NCI-H1694 treated with DMSO at 0.1 percent for 48 hours (cell line): ENCODE measurements around the gene ITGBL1.

Source experiments
- DNase-seq: peaks from one replicate; lab custom pipeline; 2025; lab: John Stamatoyannopoulos, UW

Gene ITGBL1

DNA sequence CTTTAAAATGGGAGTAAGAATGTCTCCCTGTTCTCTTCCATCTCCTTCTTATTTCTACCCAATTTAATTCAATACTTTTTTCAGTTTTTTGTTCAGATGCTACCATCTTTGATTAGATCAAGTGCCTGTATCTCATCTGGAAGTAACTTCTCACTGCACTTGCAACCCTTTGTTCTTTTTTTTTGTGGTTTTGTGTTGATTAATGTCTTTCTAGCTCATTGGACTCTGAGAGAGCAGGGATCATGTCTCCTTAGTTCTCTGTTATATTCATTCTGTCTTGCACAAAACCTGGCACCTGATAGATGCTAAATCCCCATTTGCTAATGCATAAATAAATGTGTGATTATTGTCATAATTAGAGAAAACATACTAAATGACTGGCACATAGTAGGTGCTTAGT, 834 bp upstream of the ITGBL1 start:
- DNase-seq = no peak

- no peak for DNase-seq
Observed at GRCh38 chr13:101453784-101454201, 1.3 kb downstream of the ITGBL1 start.

DNA sequence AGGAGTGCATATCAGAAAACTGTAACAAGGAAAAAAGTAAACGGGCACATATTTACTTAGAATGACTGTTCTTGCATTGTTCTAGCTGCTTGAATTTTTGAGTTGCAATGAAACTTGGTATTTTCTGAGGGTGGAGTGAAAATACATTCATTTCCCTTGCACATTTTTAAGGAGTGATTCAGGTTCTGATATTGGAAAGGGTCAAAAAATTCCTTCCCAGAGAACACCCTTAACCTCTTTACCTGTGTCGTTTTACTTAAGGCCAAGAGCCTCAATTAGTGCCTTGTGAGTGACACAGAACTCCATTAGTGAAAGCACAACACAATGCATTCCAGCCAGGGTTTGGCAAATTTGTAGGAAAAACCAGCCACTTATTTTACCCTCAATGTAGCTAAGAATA, 2.3 kb downstream of the ITGBL1 start:
- DNase-seq = no peak

DNA sequence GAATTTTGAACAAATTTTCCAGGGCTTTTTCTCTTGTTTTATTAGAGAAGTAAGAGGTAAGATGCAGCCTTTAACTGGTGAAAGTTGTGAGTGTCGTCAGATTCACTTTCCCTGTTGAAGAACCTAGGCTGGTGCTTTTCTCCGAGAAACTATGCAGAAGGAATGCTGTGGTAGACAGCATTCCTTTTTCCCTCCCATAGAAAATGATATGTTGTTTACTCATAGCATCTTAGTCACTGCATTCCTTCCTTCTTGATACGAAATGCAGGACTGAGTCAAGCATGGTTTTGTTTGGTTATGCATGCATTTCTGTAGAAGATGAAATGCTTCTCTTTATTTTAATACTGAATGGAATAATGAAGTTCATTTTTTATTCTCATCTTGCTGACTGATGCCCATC, 3.4 kb downstream of the ITGBL1 start:
- no peak for DNase-seq

DNA sequence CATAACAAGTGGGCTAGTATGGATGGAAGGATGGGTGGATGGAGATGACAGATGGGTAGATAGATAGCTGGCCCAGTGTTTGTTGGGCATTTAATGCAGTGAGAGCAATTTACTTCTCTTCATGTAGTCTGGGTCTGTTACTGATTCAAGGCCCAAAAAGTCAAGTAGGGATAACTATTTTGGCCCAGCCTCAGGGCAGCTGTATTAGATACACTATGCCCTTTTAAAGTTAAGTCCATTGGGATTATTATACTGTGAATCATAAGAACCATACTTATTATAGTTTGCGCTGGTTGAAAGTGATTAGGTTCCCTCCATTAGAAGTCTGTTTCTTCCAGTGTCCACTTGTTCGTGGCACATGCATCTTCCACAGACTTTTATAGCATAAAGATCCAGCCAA, 4.7 kb downstream of the ITGBL1 start:
- no peak for DNase-seq

DNA sequence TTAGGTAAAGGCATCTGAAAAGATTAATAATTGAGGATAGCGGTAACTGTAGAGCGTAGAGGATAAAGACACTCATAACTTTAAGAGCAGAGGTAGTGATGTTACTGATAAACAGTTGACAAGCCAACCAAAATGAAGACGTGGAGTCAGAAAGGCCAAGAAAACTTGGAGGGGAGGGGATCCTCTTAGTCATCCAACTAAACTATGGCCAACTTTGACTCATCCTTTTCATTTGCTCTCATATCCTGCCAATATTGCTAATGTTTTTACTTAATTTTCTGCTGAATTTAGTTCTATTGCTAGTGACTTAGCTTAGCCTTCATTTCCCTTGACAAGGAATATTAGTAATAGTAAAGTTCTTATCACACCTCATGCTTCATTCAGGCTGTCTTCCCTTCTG, 13.4 kb downstream of the ITGBL1 start:
- no peak for DNase-seq

DNA sequence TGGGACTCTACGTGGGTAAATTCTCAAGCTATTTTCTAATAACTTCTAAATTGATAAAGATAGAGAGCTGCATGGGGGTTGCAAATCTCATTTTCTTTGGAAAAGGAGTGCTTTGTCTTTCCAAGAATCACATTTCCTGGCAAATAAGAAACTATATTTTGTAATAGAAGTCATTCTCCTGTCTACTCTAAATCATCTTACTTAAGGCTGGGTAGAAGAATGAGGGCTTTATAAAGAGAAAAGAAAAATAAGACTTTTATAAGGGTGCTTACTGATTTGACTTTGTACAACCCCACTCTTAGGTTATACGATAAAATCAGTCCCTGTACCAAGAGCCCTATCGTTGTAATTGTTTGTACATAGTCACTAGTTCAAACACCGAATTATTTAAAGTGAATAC, 14.9 kb downstream of the ITGBL1 start:
- DNase-seq = no peak

GRCh38 chr13:101473458-101473857, 21.0 kb downstream of the ITGBL1 start:
- no peak for DNase-seq

- no peak for DNase-seq
Observed at GRCh38 chr13:101474419-101474957, 22.0 kb downstream of the ITGBL1 start.

- no peak for DNase-seq
Observed at GRCh38 chr13:101475536-101475935, 23.1 kb downstream of the ITGBL1 start.

DNA sequence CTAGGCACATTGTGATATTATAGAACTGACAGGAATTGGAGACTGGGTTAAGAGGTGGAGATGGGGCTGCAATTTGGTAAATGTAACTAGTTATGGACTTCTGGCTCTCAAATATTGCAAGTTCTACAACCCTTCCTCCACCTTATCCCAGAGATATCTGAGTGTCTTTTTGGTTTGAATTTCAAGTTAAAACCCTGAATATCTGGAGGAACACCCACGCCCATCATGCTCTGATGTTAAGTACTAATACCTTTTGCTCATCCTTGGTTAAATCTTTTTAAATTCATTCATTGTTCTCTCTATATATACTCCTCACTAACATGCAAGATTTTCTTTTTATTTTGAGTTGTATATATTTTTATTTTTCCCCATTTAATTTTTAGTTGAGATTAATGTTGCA, 28.9 kb downstream of the ITGBL1 start:
- DNase-seq = no peak

DNA sequence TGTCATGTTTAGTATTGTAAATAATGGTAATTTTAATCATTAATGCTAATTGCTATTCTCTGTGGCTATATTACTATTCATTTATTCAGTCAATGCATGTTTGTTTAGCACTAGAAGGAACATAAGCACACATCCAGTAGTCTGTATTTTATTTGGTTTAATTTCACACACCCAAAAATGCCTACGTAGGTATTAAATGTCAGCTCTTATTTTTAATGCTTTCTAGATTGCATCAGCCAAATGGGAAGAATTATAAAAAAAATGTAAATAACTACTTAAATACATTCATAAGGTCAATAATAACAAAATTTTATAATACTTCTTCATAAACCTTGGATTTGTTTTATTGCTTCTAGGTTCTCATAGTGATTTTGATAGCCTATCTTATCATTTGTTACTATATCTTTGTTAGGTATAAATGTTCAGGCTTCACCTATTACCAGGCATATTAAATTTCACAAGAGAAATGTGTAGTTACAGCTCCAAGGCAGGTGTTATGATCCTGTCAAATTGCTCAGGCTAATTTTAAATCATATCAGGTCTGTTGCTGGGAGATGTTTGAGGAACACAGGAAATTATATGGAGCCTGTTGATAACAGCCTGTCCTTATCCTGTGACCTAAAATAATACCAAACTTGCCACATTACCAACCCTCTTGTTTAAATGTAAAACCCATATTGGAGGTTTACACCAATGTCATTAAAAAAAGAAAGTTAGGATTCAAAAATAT, 34.4 kb downstream of the ITGBL1 start:
- no peak for DNase-seq

- DNase-seq = no peak
Observed at GRCh38 chr13:101487438-101487830, 35.0 kb downstream of the ITGBL1 start.

DNA sequence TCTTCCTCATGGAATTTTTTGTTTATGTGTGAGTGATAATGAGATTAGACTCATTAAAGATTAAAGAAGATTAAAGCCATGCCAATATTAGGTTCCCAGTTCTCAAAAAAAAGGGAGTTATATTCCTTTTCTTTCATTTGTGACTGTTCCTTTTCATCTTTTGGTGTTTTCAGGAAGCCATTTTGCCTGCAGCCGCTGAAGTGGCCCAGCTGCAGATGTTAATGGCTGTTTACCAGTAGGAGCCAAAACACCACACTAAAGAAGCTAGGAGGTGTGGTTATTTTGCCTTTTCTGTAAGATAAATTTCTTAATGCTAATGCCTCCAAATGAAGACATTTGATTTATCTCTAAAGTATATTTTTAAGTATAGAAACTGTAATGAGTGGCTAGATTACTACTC, 36.3 kb downstream of the ITGBL1 start:
- DNase-seq = no peak

DNA sequence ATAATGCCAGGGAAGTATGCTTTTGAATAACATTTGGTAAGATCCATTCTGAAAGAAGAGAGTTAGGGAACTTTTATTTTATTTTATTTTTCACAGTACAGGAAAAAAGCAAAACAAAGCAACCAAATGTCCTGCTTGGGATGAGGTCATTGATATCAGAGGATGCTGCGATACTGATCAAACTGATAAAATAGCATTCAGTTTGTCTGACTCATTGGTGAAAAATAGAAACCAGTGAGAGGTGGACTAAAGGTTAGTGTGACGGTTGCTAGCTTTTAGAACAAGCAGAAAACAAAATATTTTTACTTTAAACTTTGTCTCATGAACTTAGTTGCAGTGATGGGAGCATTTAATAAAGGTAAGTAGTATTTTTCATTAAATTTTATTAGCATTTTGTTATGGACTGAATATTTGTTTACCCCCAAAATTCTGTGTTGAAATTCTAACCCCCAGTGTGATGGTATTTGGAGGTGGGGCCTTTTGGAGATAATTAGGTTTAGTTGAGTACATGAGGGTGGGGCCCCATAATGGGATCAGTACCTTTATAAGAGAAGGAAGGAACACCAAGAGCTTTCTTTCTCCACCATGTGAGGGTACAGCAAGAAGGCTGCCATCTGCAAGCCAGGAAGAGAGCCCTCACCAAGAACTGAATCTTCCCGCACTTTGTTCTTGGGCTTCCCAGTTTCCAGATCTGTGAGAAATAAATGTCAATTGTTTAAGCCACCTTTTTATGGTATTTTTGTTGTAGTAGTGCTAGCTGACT, 37.3 kb downstream of the ITGBL1 start:
- DNase-seq = no peak

- DNase-seq = no peak
Observed at GRCh38 chr13:101490406-101491015, 38.0 kb downstream of the ITGBL1 start.

- DNase-seq = no peak
Observed at GRCh38 chr13:101492251-101492910, 39.9 kb downstream of the ITGBL1 start.

GRCh38 chr13:101493541-101493940, 41.1 kb downstream of the ITGBL1 start:
- DNase-seq = no peak

DNA sequence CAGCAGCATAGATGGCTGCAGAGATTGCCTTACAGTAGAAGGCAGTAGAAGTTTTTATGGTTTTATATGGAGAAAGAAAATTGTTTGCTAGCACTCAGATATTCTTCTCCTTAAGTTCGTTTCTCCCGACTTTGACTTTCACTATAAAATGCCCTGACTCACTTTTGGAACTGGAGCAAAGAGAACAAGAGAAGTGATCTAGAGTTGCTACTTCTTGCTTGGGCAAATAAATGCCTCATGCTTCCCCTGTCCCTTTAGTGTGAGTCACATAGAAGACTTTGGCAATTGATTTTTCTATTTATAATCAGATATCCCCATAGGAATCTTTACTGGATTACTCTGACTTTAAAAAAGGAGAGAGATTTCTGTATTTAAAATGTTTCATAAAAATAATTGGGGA, 46.9 kb downstream of the ITGBL1 start:
- no peak for DNase-seq

DNA sequence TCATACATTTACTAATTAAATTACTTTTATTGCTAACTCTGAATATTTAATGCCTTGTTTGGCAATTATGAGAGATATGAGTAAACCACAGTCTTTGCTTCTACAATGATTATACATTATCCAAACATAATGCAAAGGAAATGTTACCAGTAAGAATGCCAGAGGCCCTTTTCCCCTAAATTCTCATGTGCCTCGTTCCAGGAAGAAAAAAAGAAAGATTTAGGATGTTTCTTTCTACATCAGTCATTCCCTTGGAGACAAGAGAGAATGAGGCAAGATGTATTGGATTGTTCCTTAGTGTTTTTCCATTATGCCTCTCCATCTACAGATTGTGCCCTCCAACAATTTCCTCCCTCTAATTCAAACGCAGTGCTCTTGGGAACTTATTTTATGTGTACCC, 50.1 kb downstream of the ITGBL1 start:
- no peak for DNase-seq

GRCh38 chr13:101511161-101511560, 58.7 kb downstream of the ITGBL1 start:
- no peak for DNase-seq

- DNase-seq = no peak
Observed at GRCh38 chr13:101511766-101512165, 59.3 kb downstream of the ITGBL1 start.
